Testis (tissue), 2 donors: ENCODE measurements around the gene ZNF718.
"Not testable (repeated sequence)": the region's sequence is repeated elsewhere in the genome, so short reads cannot be mapped to it uniquely, and the experiment has no call there.

Source experiments
- POLR2A ChIP-seq: fragments of 450-650 bp; IDR thresholded peaks from one replicate; pipeline ENCODE4 v1.6.1; 2017; ENCODE audit warnings: antibody characterized with exemption, mild to moderate bottlenecking, moderate library complexity
- TF ChIP-seq, protein P1 (sequence below), 3 experiments: fragments of 450-650 bp in 2 of 3; fragments of 200-600 bp in 1 of 3; sonication (generic) in 1 of 3; IDR thresholded peaks; one replicate each; pipeline ENCODE4 v1.5.1; 2016 to 2019; ENCODE audit warnings: antibody characterized with exemption in 3 of 3, mild to moderate bottlenecking in 2 of 3, moderate library complexity in 1 of 3

DNA sequence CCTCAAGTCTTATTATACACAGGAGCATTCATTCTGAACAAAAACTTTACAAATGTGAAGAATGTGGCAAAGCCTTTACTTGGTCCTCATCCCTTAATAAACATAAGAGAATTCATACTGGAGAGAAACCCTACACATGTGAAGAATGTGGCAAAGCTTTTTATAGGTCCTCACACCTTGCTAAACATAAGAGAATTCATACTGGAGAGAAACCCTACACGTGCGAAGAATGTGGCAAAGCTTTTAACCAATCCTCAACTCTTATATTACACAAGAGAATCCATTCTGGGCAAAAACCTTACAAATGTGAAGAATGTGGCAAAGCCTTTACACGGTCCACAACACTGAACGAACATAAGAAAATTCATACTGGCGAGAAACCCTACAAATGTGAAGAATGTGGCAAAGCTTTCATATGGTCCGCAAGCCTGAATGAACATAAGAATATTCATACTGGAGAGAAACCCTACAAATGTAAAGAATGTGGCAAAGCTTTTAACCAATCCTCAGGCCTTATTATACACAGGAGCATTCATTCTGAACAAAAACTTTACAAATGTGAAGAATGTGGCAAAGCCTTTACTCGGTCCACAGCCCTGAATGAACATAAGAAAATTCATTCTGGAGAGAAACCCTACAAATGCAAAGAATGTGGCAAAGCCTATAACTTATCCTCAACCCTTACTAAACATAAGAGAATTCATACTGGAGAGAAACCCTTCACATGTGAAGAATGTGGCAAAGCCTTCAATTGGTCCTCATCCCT, 37.6 kb upstream of the ZNF718 start:
- TF ChIP-seq, protein P1, sequence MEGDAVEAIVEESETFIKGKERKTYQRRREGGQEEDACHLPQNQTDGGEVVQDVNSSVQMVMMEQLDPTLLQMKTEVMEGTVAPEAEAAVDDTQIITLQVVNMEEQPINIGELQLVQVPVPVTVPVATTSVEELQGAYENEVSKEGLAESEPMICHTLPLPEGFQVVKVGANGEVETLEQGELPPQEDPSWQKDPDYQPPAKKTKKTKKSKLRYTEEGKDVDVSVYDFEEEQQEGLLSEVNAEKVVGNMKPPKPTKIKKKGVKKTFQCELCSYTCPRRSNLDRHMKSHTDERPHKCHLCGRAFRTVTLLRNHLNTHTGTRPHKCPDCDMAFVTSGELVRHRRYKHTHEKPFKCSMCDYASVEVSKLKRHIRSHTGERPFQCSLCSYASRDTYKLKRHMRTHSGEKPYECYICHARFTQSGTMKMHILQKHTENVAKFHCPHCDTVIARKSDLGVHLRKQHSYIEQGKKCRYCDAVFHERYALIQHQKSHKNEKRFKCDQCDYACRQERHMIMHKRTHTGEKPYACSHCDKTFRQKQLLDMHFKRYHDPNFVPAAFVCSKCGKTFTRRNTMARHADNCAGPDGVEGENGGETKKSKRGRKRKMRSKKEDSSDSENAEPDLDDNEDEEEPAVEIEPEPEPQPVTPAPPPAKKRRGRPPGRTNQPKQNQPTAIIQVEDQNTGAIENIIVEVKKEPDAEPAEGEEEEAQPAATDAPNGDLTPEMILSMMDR (IDR thresholded peaks at IDR 0.05): not testable (repeated sequence)
- TF ChIP-seq POLR2A: not testable (repeated sequence)
